GM18507 (cell line): Measurements from ENCODE around the gene PPTC7.
"Not testable (repeated sequence)": the region's sequence is repeated elsewhere in the genome, so short reads cannot be mapped to it uniquely, and the experiment has no call there.

Experiments
- DNase-seq: peaks from one replicate; pipeline ENCODE4 v3.0.0; 2011; ENCODE audit warnings: low read depth; ENCODE audit not compliant: insufficient read length; ENCODE audit errors: extremely low spot score
- FAIRE-seq: peaks from 2 replicates; lab custom pipeline; 2011; peaks lifted over from hg19 to GRCh38; lab: Jason Lieb, UNC

PPTC7 gene

DNA sequence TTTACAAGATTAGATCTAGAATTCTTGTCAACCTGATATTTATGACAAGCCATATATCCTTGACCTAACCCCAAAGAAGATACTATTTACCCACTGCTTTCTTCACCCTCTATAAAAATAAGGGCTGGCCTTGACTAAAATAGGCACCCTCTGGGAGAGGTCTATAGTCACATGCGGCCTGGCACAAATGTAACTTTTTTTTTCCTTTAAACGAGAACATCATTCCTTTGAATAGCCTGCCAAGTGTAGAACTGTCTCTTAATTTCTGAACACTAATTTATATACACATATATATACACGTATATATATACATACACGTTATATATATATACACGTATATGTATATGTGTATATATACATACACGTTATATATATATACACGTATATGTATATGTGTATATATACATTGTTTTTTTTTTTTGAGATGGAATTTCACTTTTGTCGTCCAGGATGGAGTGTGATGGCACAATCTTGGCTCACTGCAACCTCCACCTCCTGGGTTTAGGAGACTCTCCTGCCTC is 18.6 kb downstream of the PPTC7 start:
- FAIRE-seq (no peak), DNase-seq (no peak)

DNA sequence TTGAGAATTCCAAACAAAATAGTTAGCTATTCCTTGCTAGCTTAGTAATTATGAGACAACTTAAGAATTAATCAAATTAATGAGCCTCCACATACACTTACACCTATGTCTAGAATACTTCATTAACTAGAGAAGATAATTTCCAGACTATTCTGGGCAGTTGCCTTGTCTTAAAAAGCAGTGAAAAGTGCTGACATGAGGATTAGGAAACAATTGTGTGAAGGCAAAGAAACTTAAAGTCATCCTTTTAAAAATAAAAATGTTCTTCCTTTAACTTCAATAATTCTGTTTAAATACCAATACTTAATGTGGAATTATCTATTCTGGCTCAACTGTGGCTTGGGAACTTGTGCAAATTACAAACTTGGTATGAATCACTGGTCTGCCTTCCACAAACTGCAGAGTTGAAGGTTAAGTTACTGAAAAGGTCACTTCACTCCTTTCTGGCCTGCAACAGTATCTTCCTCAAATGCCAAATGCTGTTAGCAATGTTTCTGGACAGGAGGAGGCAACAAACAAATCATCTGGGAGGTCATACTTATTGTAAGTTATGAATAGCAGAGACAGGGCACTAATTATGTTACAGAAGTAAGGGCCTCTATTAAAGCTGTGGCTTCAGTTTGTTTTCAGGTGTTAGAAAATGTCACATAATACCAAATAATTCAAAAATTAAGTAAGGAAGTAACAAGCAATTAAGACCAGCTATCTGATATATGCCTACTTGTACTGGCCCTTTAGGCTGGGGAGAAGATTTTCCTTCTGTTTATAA is 19.2 kb downstream of the PPTC7 start:
- DNase-seq (no peak), FAIRE-seq (peak; percentile 51)

DNA sequence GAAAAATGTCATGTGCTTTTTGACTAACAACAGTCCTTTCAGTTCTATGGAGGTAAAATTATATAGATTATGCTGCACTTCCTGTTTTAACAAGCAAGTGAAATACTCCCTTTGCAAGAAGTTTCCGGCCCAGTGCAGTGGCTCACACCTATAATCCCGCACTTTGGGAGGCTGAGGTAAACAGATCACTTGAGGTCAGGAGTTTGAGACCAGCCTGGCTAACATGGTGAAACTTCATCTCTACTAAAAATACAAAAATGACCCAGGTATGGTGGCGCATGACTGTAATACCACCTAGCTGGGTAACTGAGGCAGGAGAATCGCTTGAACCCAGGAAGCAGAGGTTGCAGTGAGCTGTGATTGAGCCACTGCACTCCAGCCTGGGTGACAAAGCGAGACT is 20.7 kb downstream of the PPTC7 start:
- peak; percentile 76 for FAIRE-seq
- DNase-seq: not testable (repeated sequence)

DNA sequence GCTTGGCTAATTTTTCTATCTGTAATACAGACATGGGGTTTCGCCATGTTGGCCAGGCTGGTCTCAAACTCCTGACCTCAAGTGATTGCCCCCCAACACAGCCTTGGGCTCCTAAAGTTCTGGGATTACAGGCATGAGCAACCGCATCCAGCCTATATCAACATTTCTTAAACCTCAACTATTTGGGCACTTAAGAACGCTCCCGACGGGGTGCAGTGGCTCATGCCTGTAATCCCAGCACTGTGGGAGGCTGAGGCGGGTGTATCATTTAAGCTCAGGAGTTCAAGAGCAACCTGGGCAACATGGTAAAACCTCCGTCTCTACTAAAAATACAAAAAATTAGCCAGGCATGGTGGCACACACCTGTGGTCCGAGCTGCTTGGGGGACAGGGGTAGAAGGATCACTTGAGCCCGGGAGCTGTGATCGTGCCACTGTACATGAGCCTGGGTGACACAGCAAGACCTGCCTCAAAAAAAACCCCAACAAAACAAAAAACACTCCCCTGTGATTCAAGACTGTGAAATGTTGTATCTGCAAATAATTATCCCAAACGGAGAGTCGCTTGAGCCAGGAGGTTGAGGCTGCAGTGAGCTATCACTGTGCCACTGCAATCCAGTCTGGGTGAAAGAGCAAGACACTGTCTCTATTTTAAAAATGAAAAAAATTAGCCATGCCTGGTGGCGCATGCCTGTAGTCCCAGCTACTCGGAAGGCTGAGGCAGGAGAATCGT is 21.5 kb downstream of the PPTC7 start:
- no peak for DNase-seq
- no peak for FAIRE-seq

DNA sequence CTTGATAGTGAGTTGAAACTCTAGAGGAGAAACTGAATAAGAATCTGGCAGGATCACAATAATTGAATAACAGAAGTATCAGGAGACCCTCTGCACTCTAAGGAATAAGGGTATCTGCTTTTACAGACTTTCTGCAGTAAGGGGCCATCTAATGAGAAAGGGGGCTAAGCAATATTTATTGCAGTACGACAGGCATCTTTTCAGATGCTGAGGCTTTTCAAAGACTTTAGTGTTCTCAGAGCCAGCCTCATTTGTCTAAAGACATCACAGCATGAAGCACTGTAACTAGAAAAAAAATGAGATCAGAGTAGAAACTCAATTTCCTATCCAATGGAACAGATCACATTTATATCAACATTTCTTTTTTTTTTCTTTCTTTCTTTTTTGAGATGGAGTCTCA is 22.2 kb downstream of the PPTC7 start:
- FAIRE-seq (no peak), DNase-seq (no peak)

DNA sequence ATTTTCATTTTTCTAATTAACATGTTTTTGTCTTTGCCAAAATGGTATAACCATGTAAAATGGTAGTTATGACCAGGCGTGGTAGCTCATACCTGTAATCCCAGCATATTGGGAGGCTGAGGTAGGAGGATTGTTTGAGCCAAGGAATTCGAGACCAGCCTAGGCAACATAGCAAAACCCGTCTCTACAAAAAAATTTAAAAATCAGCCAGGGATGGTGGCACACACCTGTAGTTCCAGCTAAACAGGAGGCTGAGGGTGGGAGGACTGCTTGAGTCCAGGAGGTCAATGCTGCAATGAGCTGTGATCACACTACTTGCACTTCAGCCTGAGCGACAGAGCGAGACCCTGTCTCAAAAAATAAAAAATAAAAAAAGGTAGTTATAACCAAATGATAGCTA is 23.1 kb downstream of the PPTC7 start:
- FAIRE-seq (no peak), DNase-seq (no peak)

DNA sequence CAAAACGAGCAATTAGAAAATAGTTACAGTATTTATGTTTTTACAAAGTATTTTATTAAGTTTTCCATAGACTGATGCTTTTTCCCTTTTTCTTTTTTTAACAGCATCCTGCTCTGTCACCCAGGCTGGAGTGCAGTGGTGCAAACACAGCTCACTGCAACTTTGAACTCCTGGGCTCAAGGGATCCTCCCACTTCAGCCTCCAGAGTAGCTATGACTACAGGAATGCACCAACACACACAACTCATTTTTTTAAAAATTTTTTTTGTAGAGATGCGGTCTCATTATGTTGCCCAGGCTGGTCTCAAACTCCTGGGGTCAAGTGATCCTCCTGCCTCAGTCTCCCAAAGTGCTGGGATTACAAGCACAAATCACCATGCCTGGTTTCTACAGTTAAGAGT is 24.2 kb downstream of the PPTC7 start:
- not testable (repeated sequence) for FAIRE-seq

DNA sequence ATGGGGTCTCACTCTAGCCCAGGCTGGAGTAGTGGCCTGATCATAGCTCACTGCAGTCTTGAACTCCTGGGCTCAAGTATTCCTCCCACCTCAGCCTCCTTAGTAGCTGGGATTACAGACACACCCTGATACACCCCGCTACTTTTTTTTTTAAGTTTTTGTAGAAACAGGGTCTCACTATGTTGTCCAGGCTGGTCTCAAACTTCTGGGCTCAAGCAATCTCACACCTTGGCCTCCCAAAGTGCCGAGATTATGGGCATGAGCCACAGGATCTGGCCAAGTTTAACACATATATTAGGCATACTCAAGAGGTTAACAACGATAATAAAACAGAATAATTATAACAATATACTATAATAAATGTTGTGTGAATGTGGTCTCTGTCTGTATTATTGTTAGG is 25.8 kb downstream of the PPTC7 start:
- FAIRE-seq (no peak), DNase-seq (no peak)

More for the DNA sequence above, 24.2 kb downstream of the PPTC7 start:
- DNase-seq: not testable (repeated sequence)

DNA sequence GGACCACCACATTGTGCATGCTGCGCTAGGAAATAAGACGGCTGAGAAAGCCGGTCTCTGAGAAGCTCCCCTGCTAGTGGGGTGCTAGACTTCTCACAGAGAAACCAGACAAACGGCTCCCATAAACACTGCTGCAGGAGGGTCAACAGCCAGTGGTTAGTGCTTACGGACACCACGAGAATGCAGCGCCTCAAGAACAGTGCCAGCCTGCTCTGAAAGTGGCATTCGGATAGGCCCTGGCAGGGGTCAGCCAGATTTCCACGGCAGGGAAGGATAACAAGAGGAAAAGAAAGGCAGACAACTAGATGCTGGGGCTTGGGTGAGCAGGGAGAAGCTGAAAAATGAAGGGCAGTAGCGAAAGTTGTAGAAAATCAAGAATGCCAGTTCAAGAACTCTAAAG is 26.4 kb downstream of the PPTC7 start:
- FAIRE-seq (no peak), DNase-seq (no peak)

DNA sequence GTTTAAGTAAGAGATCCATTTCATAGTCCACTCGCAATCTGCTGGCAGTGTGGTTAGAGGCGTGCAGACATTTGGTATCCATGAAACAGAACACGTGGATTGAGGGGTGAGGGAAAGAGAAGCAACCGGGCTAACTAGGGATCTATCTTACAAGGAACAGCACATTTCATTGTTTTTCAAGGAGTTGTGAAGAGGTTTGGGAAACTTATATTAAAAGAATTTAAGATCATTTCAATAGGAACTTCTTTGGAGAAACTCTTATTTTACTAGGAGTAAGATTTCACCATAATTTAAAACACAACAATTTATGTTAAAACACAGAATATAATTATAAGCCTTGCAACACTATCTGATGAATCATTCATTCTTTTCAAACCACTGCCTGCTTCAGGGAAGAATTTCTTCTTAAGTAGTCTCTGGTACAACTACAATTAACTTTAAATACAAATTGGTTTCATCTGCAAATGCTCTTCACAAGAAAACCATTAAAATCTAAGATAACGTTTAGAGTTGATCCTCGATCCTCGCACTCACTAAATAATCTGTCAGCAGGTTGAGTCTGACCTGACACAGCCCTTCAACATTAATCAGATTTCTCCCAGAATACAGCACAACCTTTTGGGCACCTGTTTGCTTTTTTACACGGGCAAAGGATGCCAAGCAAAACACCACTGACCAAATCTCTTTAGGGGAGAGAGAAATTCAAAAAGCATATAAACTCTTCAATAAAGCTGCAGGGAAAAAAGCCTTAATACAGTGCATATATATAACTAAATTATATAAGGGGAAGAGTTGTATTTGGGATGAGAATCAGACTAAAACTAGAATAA is 27.3 kb downstream of the PPTC7 start:
- FAIRE-seq: no peak
- no peak for DNase-seq

DNA sequence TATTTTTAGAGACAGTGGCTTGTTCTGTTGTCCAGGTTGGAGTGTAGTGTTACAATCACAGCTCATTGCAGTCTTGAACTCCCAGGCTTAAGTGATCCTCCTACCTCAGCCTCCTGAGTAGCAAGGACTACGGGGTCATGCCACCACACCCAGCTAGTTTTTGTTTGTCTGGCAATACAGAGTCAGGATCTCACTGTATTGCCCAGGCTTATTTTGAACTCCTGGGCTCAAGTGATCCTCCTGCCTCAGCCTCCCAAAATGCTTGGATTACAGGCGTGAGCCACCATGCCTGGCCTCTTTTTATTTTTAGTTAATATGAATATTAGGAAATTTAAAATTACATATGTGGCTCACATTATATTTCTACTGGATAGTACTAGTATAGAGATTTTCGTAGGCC is 28.9 kb downstream of the PPTC7 start:
- FAIRE-seq (no peak), DNase-seq (no peak)

DNA sequence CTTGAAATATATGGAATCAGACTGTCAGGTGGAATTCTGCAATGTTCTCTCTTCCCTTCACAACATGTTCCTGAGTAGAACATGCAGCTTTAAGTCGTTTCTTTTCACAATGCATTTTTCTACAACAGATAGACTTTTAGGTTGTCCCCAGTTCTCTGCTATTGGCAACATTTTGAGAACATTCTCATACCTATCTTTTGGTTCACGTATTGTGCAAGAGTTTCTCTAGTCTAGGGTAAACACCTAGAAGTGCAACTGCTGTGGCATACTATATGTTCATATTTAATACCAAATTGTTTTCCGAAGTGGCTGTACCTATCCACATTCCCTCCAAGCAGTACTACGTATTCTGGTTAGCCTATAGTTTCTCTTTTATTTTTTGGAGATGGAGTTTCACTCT is 32.1 kb downstream of the PPTC7 start:
- DNase-seq (no peak), FAIRE-seq (no peak)

DNA sequence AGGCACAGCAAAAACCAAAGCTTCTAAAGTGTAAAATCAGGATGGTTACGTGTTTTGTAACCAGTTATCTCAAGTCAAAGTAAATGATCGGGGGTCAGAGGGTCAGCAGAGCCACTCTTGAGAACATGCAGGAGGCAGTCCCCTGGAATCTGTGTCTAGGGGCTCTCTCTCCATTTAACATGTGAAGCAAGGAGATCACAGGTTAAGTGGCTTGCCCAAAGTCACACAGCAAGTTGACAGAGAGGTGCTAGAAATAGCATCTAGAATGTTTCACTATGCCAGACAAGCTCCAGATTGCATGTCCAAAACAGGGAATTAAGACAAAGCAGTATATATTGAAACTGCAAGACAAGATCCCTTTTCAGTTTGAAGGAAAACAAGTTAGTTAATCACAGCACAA is 33.4 kb downstream of the PPTC7 start:
- peak; percentile 18 for FAIRE-seq
- no peak for DNase-seq

DNA sequence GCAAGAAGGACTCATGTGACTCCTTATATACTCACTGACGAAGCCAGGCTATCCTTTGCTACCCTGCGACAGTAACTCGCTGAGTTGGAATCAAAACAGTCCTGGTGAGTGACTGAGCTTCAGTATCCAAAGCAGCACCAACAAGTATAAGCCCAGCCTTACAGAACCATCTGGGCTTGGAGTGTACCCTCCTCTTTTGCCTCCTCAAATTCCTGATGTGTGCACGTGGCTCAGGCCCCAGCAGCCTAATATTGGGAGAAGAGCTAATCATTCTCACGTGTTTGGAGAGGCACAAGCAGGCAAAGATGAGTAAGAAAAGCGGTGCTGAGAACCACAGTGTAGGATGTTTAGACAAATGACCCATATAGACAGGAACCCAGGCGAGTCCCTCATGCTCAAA is 34.4 kb downstream of the PPTC7 start:
- FAIRE-seq: no peak

DNA sequence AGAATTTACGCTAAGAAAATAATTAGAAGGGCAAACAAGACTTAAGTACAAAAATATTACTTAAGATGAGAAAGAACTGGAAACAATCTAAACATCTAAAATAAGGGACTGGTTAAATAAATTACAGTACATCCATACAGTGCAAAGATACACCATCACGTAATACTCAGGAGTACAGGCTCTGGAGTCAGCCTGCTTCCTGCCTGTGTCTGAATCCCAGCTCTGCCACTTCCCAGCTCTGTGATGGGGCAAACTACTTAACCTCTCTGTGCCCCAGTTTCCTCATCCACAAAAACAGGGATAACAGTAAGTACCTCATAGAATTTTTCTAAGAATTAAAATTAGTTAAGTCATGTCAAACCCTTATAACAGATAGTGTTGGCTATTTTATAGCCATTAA is 36.0 kb downstream of the PPTC7 start:
- DNase-seq (no peak), FAIRE-seq (no peak)

More for the DNA sequence above, 34.4 kb downstream of the PPTC7 start:
- DNase-seq: no peak

DNA sequence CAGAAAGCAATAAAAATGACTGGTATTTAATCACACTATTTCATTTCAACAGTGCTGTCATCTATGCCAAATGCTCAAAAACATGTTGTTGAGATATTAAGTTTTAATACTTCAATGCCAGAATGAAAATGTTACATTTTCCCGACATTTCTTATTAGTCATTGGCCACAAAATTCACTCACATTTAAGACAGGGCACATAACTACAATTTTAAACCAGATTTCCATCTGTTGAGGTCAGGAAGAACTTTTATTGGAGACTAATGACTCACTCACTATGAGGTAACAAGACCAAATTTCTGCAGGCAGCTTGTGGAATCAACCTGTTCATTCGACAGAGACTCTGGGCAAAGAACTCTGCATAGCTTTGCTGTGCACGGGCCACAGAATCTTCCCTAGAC is 36.8 kb downstream of the PPTC7 start:
- FAIRE-seq (no peak), DNase-seq (no peak)

DNA sequence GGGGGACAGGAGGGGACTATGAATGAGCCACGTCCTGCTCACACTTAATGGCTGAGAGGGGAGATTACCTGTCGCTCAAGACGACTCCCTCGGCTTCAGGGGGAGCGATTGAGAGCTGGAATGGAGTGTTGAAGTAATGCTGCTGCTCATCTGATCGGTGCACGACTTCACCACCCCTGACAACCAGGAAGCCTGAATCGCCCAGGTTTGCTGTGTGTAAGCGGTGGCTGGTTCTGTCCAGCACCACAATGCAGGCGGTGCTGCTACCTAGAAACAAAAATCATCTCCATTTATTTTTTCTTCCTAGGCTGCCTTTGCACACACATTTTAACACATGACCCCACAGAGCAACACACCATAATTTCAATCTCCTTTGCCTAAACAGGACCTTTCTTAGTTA is 37.3 kb downstream of the PPTC7 start:
- DNase-seq (no peak), FAIRE-seq (no peak)

DNA sequence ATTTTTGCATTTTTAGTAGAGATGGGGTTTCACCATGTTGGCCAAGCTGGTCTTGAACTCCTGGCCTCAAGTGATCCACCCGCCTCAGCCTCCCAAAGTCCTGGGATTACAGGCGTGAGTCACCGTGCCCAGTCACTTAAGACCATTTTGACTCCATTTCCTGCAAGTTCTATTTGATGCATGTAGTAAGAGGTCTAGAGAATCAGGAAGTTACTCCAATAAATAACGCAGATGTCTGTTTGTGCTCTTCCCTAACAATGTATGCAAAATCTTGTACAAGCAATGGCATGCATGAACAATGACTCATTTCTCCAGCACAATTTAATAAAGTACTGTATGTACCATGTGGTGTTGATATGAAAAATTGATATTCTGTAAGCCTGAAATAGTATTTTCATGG is 37.9 kb downstream of the PPTC7 start:
- not testable (repeated sequence) for DNase-seq, FAIRE-seq

DNA sequence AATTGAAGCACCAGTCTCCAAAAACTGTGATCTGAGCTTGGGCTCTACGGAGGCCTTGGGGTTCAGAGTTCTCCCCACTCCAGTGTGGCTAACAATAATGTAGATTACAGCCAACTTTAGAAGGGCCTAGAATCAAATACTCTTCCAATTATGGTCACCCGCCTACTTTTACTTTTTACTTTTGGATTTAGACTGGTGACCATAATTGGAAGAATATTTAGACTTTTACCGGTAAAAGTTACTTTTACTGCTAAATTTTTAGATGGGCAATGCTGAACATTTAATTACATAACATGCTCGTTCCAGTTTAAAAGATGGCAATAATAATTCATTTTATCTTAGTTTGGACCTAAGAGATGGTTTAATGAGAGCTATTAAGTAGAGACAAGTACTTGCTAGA is 39.2 kb downstream of the PPTC7 start:
- no peak for DNase-seq
- FAIRE-seq: no peak
